ENCODE results near the gene PPHLN1.

PPHLN1 gene

GRCh38 chr12:42444192-42444943 lies 118.4 kb downstream of the PPHLN1 start:
- DNase-seq: no peak

GRCh38 chr12:42445891-42446290 lies 119.9 kb downstream of the PPHLN1 start:
- no peak for DNase-seq

- DNase-seq: no peak
Observed at GRCh38 chr12:42446761-42447160, 120.8 kb downstream of the PPHLN1 start.

GRCh38 chr12:42447371-42447786 lies 121.4 kb downstream of the PPHLN1 start:
- no peak for DNase-seq

- no peak for DNase-seq
Observed at GRCh38 chr12:42448841-42449240, 122.9 kb downstream of the PPHLN1 start.

GRCh38 chr12:42450248-42450647 lies 124.3 kb downstream of the PPHLN1 start:
- DNase-seq: no peak

- no peak for DNase-seq
Observed at GRCh38 chr12:42458575-42458974, 132.6 kb downstream of the PPHLN1 start.

- no peak for DNase-seq
Observed at GRCh38 chr12:42459336-42459847, 133.4 kb downstream of the PPHLN1 start.

- DNase-seq: no peak
Observed at GRCh38 chr12:42462486-42462885, 136.5 kb downstream of the PPHLN1 start.

GRCh38 chr12:42463671-42464070 lies 137.7 kb downstream of the PPHLN1 start:
- no peak for DNase-seq

GRCh38 chr12:42468341-42468821 lies 142.4 kb downstream of the PPHLN1 start:
- no peak for DNase-seq

GRCh38 chr12:42468921-42469320 lies 143.0 kb downstream of the PPHLN1 start:
- no peak for DNase-seq

- no peak for DNase-seq
Observed at GRCh38 chr12:42469355-42470175, 143.6 kb downstream of the PPHLN1 start.

- DNase-seq: no peak
Observed at GRCh38 chr12:42472376-42472775, 146.4 kb downstream of the PPHLN1 start.

GRCh38 chr12:42473130-42473529 lies 147.2 kb downstream of the PPHLN1 start:
- DNase-seq: no peak

- no peak for DNase-seq
Observed at GRCh38 chr12:42473561-42473960, 147.6 kb downstream of the PPHLN1 start.

- no peak for DNase-seq
Observed at GRCh38 chr12:42474391-42474790, 148.4 kb downstream of the PPHLN1 start.

GRCh38 chr12:42475106-42475505 lies 149.1 kb downstream of the PPHLN1 start:
- no peak for DNase-seq

- DNase-seq: no peak
Observed at GRCh38 chr12:42477941-42478340, 152.0 kb downstream of the PPHLN1 start.

- DNase-seq: no peak
Observed at GRCh38 chr12:42481368-42481767, 155.4 kb downstream of the PPHLN1 start.

GRCh38 chr12:42482041-42482747 lies 156.2 kb downstream of the PPHLN1 start:
- DNase-seq: no peak

- peak; percentile 12 for DNase-seq
Observed at GRCh38 chr12:42482748-42483520, 157.0 kb downstream of the PPHLN1 start.

GRCh38 chr12:42483521-42483790 lies 157.5 kb downstream of the PPHLN1 start:
- no peak for DNase-seq
